Right renal pelvis (tissue), 4 donors: ENCODE measurements around the gene TEX52. TPM values are rescaled to one million over a fixed set of nuclear protein-coding genes. Genes with fewer than 3 reads are reported as not detected.

Experiments used
- DNase-seq, 4 donors: peaks; one replicate each; pipeline ENCODE4 v3.0.0-alpha.2; 2013; ENCODE audit warnings: low read depth in 4 of 4, low spot score in 3 of 4, missing footprints in 1 of 4
- polyA plus RNA-seq, 4 donors: library from polyadenylated mRNA; unstranded; fragments of 120-200 nt; gene quantifications; one replicate each; pipeline ENCODE4 v1.2.1, GENCODE V29; 2013; ENCODE audit not compliant: insufficient read length in 4 of 4

TEX52 gene
- polyA plus RNA-seq, 4 donors, result 0.40 to 0.80 (median 0.64) TPM

DNA sequence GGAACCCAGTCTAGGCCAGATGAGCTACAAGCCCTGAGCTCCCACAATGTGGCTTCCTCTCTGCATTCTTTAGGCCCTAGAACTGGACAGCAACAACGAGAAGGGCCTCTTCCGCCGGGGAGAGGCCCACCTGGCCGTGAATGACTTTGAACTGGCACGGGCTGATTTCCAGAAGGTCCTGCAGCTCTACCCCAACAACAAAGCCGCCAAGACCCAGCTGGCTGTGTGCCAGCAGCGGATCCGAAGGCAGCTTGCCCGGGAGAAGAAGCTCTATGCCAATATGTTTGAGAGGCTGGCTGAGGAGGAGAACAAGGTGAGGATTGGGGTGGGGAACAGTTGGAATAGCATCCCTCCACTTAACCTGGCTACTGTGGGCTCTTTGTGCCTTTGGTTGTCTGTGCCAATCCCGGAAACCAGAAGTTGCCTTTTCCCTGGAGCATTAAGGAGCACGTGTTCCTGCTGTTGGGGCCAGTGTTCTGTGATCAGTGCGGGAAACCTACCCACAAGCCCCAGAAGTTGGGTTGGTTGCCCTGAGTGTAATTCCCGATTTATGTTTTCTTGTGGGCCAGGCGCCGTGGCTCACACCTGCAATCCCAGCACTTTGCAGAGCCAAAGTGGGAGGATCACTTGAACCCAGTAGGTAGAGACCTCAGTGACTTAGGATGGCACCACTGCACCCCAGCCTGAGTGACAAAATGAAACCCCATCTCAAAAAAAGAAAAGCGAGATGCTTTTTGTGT lies 55.6 kb downstream of the TEX52 start:
- no peak for DNase-seq

DNA sequence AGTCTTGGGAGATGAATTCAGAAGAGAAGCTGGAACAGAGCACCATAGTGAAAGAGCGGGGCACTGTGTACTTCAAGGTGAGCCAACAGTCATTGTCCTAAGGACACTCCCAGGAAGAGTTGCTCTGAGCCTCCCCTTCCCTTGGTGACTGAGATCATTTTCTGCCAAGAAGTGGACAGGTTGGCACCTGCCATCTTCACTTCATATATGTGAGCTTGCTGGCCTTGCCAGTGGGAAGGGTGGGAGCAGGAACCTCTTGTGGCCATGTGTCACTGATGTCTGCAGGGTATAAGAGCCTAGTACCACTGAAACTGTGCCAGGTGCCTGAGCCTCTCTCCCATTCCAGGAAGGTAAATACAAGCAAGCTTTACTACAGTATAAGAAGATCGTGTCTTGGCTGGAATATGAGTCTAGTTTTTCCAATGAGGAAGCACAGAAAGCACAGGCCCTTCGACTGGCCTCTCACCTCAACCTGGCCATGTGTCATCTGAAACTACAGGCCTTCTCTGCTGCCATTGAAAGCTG lies 56.7 kb downstream of the TEX52 start:
- no peak for DNase-seq

Other genes starting within 250 kb of the TEX52 start
- 100 to 1,000 TPM; 132 to 164 (median 142) TPM for gene FKBP4, start 62.1 kb downstream of the TEX52 start, polyA plus RNA-seq
- 10 to 100 TPM; 55.2 to 60.4 (median 60.1) TPM for gene ITFG2, start 44.4 kb downstream of the TEX52 start, polyA plus RNA-seq
- gene NRIP2, start 22.0 kb downstream of the TEX52 start, polyA plus RNA-seq, result 10 to 100 TPM; 33.4 to 40.0 (median 34.4) TPM
- 10 to 100 TPM; 26.6 to 31.3 (median 29.8) TPM for gene FOXM1, start 20.1 kb upstream of the TEX52 start, polyA plus RNA-seq
- 10 to 100 TPM; 42.6 to 53.6 (median 44.0) TPM for gene RHNO1, start 20.2 kb upstream of the TEX52 start, polyA plus RNA-seq
- 10 to 100 TPM; 31.1 to 39.4 (median 36.4) TPM for gene TULP3, start 33.9 kb upstream of the TEX52 start, polyA plus RNA-seq
- gene TEAD4, start 102.4 kb upstream of the TEX52 start, polyA plus RNA-seq, result 10 to 100 TPM; 16.9 to 23.7 (median 18.7) TPM
- 100 to 1,000 TPM in 1 of 4 donors, 10 to 100 TPM in 3; 90.1 to 101 (median 97.8) TPM for gene TSPAN9, start 220.3 kb upstream of the TEX52 start, polyA plus RNA-seq